Hepatocyte (in vitro differentiated cells): ENCODE results near the gene PDE7B.

ENCODE experiments used
- CTCF ChIP-seq: fragments of 200-600 bp; sonication (generic); IDR thresholded peaks from 2 replicates; pipeline ENCODE4 v1.5.1; 2016; ENCODE audit warnings: antibody characterized with exemption, mild to moderate bottlenecking; ENCODE audit not compliant: poor library complexity
- EZH2 ChIP-seq: fragments of 200-600 bp; sonication (generic); IDR thresholded peaks from 2 replicates; pipeline ENCODE4 v1.6.1; 2016; ENCODE audit warnings: antibody characterized with exemption, mild to moderate bottlenecking, borderline replicate concordance
- EZH2phosphoT487 ChIP-seq: fragments of 200-600 bp; sonication (generic); IDR thresholded peaks from one replicate; pipeline ENCODE4 v1.6.1; 2018; ENCODE audit warnings: antibody characterized with exemption, mild to moderate bottlenecking, low read depth, moderate library complexity; ENCODE audit not compliant: unreplicated experiment, severe bottlenecking

- TF ChIP-seq CTCF (no peak), EZH2 (no peak), EZH2phosphoT487 (no peak)
Measured at GRCh38 chr6:136084403-136084802, 232.9 kb downstream of the PDE7B start.
